Progenitor cell of endocrine pancreas (in vitro differentiated cells): ENCODE data around the gene UGT1A8. TPM values are rescaled to one million over a fixed set of nuclear protein-coding genes. Genes with fewer than 3 reads are reported as not detected.

ENCODE experiments used
- DNase-seq: peaks from one replicate; pipeline ENCODE4 v3.0.0; 2021; ENCODE audit warnings: low spot score; ENCODE audit not compliant: unreplicated experiment
- H3K27ac Mint-ChIP-seq: 2 replicates; pipeline ENCODE4 v1.8.0; 2021; ENCODE audit warnings: mild to moderate bottlenecking, moderate library complexity, mixed read lengths
- H3K27me3 Mint-ChIP-seq: 2 replicates; pipeline ENCODE4 v1.8.0; 2021; ENCODE audit warnings: mixed read lengths
- H3K36me3 Mint-ChIP-seq: 2 replicates; pipeline ENCODE4 v1.8.0; 2022; ENCODE audit warnings: mixed read lengths; ENCODE audit not compliant: insufficient read depth
- H3K4me1 Mint-ChIP-seq: 2 replicates; pipeline ENCODE4 v1.8.0; 2021; ENCODE audit warnings: low read depth, mixed read lengths
- H3K4me3 Mint-ChIP-seq: 2 replicates; pipeline ENCODE4 v1.8.0; 2021; ENCODE audit warnings: low read depth, mild to moderate bottlenecking, moderate library complexity, mixed read lengths
- H3K9me3 Mint-ChIP-seq: 2 replicates; pipeline ENCODE4 v1.8.0; 2021; ENCODE audit warnings: low read depth, mixed read lengths
- total RNA-seq: library from RNA; stranded (reverse); gene quantifications from 2 replicates; pipeline ENCODE4 v1.2.1, GENCODE V29; 2021
- TF ChIP-seq, protein P1 (sequence below): fragments of 200-600 bp; sonication (generic); IDR thresholded peaks from one replicate; pipeline ENCODE4 v1.5.0; 2021; ENCODE audit warnings: antibody characterized with exemption, mild to moderate bottlenecking; ENCODE audit not compliant: unreplicated experiment

The UGT1A8 gene
- total RNA-seq, 1 donor from 2014 or later, result not detected

DNA sequence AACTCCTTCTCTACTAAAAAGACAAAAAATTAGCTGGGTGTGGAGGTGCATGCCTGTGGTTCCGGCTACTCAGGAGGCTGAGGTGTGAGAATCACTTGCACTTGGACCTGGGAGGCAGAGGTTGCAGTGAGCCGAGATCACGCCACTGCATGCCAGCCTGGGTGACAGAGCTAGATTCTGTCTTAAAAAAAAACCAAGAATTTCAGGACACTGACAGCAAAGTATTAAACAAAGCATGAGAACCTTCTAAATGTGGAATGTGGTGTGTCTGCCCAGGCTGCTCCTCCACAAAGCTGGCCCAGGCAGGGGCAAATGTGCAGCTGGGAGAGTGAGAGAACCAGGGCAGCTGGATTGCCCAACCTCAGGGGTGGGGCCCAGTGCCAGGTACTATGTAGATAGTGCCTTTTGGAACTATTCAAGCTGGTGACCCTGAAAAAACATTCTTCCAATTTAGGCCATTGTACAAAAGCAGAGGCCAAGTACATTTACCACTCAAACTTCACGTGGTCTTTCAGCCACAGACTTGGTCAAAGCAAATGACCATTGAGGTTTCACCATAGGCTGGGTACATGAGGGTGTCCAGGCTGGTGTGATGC is 88.6 kb downstream of the UGT1A8 start:
- Mint-ChIP-seq H3K27ac (no peak overlapping the region), H3K4me1 (peaks cover 5% of the 10 kb centered on the region), H3K4me3 (no peak overlapping the region), H3K27me3 (no peaks in the 10 kb centered on the region), H3K9me3 (peaks cover 11% of the 10 kb centered on the region), H3K36me3 (no peaks in the 10 kb centered on the region)
- TF ChIP-seq, protein P1, sequence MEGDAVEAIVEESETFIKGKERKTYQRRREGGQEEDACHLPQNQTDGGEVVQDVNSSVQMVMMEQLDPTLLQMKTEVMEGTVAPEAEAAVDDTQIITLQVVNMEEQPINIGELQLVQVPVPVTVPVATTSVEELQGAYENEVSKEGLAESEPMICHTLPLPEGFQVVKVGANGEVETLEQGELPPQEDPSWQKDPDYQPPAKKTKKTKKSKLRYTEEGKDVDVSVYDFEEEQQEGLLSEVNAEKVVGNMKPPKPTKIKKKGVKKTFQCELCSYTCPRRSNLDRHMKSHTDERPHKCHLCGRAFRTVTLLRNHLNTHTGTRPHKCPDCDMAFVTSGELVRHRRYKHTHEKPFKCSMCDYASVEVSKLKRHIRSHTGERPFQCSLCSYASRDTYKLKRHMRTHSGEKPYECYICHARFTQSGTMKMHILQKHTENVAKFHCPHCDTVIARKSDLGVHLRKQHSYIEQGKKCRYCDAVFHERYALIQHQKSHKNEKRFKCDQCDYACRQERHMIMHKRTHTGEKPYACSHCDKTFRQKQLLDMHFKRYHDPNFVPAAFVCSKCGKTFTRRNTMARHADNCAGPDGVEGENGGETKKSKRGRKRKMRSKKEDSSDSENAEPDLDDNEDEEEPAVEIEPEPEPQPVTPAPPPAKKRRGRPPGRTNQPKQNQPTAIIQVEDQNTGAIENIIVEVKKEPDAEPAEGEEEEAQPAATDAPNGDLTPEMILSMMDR, result no peak
- DNase-seq, result no peak

DNA sequence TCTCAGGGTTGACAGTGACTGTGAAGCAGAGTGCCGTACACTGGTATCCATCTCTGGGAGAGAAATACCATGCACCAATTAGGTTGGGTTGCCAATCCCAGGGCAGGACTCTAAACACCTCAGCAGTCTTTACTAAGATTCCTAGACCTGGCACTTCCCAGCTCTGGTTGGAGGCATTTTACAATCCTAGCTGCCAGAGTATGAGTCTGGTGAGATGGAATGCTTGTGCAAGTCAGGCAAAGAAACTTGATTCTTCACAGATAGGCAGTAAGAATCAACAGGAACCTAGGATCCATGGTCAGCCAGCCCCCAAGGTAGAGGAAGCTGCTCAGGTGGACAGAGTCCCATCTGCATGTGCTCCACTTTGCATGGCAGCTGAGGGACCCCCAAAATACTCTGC is 89.3 kb downstream of the UGT1A8 start:
- Mint-ChIP-seq H3K9me3 (peaks cover 7% of the 10 kb centered on the region), H3K36me3 (no peaks in the 10 kb centered on the region)

DNA sequence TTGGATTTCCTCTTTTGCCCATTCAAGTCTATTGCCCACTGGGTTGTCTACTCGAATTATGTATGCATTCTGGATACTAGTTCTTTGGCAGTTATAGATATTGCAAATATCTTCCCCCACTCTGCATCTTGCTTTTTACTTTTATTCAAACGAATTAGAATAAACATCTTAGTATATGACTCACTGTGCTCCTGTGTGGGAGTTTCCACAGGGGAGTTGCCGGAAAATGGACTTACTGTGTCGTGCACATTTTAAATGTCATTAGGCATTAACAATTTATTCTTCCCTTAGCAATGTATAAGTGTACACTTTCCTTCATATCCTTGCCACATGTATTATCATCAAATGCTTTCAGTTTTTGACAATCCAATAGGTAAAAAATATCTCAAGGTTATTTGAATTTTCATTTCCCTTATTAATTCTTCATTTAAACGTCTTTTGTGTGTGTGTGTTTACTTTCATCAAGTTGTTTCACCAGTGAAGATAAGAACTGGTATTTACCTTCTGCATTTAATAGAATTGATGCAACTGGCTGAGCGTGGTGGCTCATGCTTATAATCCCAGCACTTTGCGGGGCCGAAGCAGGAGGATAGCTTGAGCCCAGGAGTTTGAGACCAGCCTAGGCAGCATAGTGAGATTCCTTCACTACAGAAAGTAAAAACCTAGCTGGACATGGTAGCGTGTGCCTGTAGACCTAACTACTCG is 90.7 kb downstream of the UGT1A8 start:
- Mint-ChIP-seq H3K4me1 (peaks cover 9% of the 10 kb centered on the region), H3K4me3 (no peak overlapping the region), H3K9me3 (peaks cover 3% of the 10 kb centered on the region), H3K27ac (no peak overlapping the region), H3K27me3 (no peaks in the 10 kb centered on the region), H3K36me3 (no peaks in the 10 kb centered on the region)
- TF ChIP-seq, protein P1, result no peak
- DNase-seq, result no peak

More for the DNA sequence above, 89.3 kb downstream of the UGT1A8 start:
- Mint-ChIP-seq H3K27me3 (no peaks in the 10 kb centered on the region), H3K4me3 (no peak overlapping the region), H3K27ac (no peak overlapping the region), H3K4me1 (peaks cover 9% of the 10 kb centered on the region)
- DNase-seq, result no peak
- TF ChIP-seq, protein P1, result no peak

DNA sequence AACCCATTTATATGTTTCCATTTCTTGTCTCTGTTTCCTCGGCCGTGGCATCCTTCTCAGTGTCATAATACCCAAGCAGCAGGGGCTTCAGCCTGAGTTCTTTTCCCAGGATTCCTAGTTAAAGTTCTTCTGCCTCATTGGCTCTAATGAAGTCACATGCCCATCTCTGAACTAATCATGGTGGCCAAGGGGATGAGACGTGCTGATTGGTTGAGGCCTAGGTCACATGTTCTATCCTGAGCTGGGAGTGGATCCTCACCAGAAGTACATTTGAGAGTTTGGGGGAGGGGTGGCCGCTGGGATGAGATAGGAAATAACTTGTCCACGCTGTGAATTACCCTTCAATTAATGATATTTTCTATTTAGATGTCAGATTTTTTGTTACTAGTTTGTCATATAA is 91.5 kb downstream of the UGT1A8 start:
- TF ChIP-seq, protein P1, result no peak
- Mint-ChIP-seq H3K9me3 (no peaks in the 10 kb centered on the region), H3K27ac (no peak overlapping the region), H3K36me3 (no peaks in the 10 kb centered on the region), H3K4me3 (no peak overlapping the region), H3K4me1 (peaks cover 9% of the 10 kb centered on the region), H3K27me3 (peaks cover 2% of the 10 kb centered on the region)
- no peak for DNase-seq

DNA sequence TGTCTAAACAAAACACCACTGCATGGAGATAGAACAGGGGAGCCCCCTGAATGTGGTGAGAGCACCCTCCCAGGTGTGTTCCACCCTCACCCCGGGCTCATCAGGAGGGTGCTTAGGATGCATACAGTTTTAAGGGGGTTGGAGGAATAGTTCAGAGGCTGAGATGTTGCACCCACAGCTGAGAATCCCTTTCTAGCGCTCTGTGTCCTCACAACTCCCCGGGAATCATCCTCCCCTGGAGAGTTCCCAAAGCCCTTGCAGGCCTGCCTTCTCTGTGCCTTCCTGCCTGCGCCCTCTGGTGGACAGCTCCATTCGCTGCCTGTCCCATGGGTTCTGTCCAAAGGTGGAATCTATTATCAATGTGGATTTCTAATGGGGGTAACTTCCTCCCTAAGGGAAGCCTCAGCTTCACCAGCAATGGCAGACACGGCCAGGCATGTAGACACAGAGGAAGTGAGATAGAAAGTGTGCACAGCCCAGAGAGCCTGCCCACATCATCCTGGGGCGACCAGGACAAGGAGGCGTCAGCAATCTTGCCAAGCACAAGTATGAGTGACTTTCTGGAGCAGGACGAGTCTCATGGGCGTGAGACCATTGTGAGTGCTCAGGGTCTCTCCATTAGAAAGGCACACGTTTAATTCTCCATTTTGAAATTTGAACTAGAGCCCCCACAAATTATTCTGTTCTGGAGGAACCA is 94.0 kb downstream of the UGT1A8 start:
- H3K27me3 Mint-ChIP-seq, result peaks cover 5% of the 10 kb centered on the region
- H3K27ac Mint-ChIP-seq, result no peak overlapping the region
- no peaks in the 10 kb centered on the region for H3K36me3 Mint-ChIP-seq
- peak; percentile 71 for DNase-seq
- H3K4me3 Mint-ChIP-seq, result no peak overlapping the region
- H3K9me3 Mint-ChIP-seq, result no peaks in the 10 kb centered on the region
- TF ChIP-seq, protein P1, result peak; percentile 94
- peaks cover 9% of the 10 kb centered on the region for H3K4me1 Mint-ChIP-seq
